Activated T-helper 1 cell treated with anti-CD3 and anti-CD28 coated beads, Interleukin-2, amount 50 U/mL, for 16 hours (primary cell): ENCODE measurements around the gene SLC44A5.
"Not testable (repeated sequence)": the region's sequence is repeated elsewhere in the genome, so short reads cannot be mapped to it uniquely, and the experiment has no call there.

Experiments
- DNase-seq, 2 donors: peaks; one replicate each; pipeline ENCODE4 v3.0.0-alpha.2; 2020; ENCODE audit warnings: low read depth in 1 of 2, low spot score in 1 of 2

SLC44A5 gene

DNA sequence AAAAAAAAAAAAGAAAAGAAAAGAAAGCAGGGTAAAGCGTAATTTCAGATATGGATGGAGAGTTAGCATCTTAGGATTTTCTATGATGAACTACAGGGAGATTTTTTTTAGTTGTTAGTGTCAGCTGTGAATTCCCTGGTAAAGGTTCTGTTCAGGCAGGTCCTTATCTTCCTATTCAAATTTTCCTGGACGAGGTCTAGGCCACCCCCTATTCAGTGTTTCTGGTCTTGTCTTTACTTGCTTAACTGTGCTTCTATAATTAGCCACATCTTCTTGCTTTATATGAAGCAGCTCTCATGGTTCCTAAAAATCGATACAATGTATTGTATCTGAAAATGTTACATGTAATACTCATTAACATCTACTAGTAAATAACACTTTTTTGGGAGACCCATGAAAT, 318.9 kb downstream of the SLC44A5 start:
- no peak for DNase-seq

DNA sequence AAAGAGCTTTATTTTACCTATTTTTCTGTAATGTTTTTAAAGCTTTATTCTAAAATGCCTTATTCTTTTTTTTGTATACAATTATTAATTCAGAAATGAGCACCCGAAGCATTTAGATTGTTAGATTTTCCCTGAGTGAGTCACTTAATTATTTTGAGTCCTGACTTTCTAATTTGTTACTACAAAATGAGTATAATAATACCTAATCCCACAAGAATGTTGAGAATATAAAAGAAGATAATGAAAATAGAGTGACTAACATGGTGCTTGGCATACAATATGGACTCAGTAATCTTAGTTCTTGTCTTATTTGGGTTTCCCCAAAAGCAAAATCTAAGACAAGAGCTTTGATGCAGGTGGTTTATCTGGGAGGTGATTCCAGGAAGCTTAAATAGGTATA, 334.5 kb downstream of the SLC44A5 start:
- no peak for DNase-seq

DNA sequence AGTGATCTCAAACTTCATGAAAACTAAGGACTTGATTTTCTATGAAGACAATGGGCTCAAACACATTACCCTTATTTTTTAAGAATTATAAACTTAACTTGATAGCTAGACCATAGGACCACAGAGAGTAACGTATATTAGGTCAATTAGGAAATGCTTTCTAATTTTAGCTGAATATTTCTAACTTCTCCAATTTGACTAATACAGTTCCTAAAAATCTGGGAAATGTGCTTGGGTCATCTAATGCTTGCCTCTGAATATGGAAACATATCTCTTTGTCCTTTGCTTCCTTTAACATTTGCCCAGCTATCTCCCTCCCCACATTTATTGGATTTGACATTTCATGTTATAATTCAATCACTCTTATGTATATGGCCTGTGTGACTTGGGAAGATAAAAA, 335.3 kb downstream of the SLC44A5 start:
- DNase-seq, result no peak

DNA sequence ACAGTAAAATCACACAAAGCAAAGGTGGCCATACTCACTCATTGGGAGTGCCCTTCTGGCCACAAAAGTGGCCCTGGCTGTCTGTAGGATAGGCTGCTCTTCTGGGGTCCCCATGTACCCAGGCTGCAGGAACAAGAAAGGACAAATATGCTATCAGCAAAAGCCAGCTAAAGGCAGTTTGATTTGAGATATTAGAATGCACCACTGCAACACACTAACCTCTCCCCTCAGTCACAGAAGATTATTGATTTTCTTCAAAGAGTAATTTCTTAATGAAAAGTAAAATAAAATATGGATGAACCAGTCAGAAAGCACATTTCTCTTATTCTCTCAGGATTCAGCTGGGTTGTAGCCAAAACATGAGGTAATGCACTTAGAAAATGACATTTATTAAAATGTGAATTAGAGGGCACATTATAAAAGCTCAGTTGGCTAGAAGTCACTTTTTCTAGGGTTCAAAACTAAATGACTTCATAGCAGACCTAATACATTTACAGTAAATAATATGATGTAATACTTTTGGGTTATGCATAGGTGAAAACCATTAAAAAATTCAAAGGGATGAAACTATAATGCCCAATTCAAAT, 335.9 kb downstream of the SLC44A5 start:
- DNase-seq, result no peak

DNA sequence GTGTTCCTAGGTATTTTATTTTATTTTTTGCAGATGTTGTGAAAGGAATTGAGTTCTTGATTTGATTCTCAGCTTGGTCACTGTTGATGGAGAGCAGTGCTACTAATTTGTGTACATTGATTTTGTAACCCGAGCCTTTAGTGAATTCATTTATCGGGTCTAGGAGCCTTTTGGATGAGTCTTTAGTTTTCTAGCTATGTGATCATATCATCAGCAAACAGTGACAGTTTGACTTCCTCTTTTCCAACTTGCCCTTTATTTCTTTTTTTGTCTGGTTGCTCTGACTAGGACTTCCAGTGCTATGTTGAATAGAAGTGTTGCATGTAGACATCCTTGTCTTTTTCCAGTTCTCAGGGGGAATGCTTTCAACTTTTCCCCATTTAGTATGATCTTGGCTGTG, 337.8 kb downstream of the SLC44A5 start:
- DNase-seq, result no peak

DNA sequence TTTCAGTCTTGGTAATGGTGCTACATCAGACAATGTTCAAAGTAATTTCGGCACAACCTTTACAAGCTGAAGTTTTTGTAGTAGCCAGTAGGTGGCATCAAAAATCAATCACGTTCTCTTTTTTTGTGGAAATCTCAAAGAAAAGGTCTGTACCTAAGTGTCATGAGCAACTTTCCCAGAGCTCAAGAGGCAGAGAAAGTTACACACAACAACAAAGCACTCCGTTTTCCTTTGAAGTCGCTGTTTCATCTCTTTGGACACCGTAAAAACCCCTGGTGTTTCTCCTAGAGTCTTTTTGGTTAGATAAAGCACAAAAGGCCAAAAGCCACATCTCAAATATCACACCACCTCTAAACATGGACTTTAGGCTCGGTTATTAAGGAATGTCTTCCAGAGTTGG, 345.1 kb downstream of the SLC44A5 start:
- no peak for DNase-seq

DNA sequence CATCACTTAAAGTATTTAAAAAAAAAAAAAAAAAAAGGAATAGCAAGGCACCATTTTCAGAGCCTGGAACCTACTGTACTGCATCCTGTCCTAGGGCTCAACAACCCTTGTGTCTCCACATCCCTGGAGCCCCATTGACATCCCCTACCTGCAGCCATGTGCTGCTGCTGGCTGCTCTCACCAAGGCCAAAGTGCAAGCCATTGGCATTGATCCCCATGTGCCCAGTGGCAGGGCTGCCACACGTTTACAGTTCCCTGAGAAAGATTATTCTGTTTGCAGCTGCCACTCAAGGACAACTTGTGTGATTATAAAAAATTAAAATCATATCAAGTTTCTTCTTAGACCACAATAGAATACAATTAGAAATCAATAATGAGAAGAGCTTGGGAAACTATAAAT, 346.8 kb downstream of the SLC44A5 start:
- no peak for DNase-seq

DNA sequence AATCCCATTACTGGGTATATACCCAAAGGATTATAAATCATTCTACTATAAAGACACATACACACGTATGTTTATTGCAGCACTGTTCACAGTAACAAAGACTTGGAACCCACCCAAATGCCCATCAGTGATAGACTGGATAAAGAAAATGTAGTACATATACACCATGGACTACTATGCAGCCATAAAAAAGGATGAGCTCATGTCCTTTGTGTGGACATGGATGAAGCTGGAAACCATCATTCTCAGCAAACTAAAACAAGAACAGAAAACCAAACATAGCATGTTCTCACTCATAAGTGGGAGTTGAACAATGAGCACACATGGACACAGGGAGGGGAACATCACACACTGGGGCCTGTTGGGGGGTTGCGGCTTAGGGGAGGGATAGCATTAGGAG, 347.3 kb downstream of the SLC44A5 start:
- not testable (repeated sequence) for DNase-seq

DNA sequence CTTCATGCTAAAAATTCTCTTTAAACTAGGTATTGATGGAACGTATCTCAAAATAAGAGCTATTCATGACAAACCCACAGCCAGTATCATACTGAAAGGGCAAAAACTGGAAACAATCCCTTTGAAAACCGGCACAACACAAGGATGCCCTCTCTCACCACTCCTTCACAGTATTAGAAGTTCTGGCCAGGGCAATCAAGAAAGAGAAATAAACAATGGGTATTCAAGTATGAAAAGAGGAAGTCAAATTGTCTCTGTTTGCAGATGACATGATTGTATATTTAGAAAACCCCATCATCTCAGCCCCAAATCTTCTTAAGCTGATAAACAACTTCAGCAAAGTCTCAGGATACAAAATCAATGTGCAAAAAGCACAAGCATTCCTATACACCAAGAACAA, 349.0 kb downstream of the SLC44A5 start:
- not testable (repeated sequence) for DNase-seq

DNA sequence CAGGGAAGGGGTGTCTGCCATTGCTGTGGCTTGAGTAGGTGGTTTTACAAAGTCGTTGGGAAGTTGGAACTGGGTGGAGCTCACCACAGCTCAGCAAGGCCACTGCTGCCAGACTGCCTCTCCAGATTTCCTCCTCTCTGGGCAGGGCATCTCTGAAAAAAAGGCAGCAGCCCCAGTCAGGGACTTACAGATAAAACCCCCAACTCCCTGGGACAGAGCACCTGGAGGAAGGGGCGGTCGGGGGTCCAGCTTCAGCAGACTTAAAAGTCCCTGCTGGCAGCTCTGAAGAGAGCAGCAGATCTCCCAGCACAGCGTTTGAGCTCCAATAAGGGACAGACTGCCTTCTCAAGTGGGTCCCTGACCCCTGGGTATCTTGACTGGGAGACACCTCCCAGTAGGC, 352.6 kb downstream of the SLC44A5 start:
- no peak for DNase-seq

DNA sequence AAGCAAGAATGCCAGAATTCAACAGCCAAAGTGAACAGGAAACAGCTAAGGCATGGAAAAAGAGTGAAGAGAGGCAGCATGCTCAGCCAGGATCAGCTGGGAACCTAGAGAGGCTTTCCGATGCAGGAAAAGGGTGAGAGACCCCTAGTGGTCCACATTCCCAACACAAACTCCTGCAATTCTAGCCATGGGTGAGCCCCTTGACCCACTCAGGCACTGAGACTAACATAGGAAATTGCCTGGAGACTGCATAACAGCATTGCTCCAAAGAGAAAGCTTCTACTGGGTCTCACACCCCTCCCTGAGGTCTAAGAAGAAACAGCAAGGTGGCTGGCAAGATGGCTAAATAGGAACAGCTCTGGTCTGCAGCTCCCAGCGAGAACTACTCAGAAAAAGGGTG, 353.5 kb downstream of the SLC44A5 start:
- DNase-seq, result no peak

DNA sequence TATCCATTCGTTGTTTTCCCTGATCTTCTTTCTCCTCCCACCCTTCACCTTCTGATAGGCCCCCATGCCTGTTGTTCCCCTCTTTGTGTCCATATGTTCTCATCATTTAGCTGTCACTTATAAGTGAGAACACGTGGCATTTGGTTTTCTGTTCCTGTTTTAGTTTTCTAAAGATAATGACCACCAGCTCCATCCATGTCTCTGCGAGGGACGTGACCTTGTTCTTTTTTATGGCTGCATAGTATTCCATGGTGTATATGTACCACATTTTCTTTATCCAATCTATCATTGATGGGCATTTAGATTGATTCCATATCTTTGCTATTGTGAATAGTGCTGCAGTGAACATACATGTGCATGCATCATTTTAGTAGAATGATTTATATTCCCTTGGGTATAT, 360.8 kb downstream of the SLC44A5 start:
- DNase-seq, result not testable (repeated sequence)

DNA sequence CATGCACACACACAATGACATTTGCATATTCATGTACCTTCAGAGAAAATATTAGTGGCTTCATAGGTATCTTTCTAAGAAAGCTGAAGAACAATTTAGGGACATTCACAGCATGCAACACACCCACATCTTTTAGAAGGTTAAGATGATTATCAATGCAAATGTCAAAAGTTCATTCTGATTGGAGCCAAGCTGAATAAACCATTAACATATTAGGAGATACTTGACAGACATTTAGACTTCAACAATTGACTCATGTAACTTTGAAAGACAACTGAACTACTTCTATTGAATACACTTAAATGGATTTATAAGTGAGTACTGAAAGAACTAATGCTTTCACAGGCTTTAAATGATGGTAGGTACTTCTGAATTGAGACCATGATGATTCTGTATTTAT, 365.7 kb downstream of the SLC44A5 start:
- DNase-seq, result no peak

DNA sequence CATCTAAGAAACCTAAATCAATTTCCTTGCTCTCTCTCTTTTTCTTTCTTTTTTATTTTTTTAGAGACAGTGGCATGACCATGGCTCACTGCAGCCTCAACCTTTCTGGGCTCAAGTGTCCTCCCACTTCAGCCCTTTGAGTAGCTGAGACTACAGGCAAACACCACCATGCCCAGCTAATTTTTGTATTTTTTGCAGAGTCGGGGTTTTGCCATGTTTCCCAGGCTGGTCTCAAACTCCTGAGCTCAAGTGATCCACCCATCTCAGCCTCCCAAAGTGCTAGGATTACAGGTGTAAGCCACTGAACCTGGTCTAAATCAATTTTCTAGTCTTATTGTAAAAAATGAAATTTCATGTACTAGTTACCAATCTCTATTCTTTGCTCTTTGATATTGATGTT, 367.8 kb downstream of the SLC44A5 start:
- no peak for DNase-seq

DNA sequence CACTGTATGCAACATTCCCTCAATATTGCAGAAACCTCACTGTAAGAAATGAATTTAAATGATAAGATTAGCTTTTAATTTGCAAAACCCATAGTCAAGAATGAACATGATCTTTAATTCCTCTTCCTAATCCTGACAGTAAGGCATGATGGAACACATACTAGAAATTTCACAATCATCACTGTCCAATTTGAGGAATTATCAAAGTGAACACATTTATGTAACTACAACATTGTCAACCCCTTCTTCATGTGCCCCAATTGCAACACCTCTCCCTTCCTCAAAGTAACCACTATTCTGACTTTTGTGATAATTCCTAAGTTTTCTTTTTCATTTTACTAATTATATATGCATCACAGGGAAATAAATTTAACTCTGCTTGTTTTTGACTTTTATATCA, 373.6 kb downstream of the SLC44A5 start:
- DNase-seq, result no peak

DNA sequence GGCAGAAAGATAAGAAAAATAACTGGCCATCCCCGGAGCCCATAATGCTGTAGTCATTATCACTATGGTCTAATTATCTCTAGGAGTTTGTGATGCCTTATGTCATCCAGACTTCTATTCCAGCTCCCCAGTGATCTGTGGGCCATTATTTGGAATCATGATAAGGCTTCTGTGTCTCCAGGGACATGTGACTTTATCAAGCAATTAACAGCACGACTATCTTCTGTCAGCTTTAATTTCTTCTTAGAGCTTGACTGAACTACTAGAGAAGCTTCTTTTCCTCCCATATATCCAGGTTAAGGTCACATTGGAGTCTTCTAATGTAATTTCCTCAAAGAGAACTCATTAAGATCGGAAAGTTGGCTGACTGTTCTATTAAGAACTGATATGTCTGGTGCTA, 376.4 kb downstream of the SLC44A5 start:
- no peak for DNase-seq

DNA sequence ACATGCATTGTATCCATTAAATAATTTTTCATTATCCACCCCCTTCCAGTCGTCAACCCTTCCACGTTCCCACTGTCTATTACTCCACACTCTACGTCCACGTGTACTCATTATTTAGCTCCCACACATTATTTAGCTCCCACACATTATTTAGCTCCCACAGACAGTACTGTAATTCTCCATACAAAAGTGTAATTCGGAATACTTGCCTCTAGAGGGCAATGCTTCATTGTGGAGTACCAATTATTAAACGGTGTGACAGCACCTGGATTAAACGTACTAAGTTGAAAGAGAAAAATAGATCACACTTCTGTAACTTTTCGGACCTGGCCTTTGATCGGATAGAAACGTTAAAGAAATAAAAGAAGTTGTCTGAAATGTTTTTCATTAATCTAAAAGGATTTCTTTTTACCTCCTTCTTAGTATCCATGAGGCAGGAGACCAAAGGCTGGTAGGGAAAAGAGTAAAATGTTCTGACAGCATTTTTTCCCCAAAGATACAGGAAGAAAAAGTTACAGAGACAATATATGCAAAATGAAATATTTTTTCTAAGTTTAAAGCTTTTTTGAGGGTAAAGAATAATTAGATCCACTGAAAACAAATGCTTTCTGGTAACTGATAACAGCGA, 377.5 kb downstream of the SLC44A5 start:
- DNase-seq, result no peak

DNA sequence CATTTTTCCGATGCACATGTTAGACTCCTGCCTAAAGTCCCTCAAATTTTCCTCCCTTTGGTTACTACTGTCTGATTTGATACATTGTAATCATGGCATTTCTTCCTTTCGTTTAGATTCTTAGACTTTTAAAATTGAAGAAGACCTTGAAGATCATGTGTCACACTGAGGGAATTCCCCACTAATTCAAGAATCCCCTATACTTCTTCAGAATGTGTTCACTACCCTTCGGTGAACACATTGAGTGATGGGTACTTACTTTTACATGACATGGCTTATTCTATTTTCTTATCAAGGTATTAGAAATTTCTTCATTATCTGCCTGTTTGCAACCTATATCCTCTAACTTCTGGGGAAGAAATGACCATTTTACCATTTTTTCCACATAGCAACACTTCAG, 390.8 kb downstream of the SLC44A5 start:
- no peak for DNase-seq

DNA sequence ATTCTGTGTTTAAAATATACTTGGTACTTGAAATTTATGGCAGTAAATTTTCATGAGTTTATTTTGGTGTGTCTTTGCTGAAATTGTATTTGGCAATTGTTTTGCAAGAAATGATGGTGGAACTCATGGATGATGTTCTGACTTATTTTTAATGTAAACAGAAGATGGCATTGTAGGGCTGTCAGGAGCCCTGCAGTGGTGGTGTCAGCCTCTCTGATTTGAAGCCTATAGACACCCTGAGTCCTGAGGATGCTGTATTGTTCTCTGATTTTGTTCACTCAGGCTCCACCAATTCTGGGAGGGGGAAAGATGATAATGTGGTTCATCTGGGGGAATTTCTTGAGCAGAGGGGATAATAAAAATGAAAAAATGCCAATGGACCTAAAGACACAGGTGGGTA, 396.9 kb downstream of the SLC44A5 start:
- no peak for DNase-seq

DNA sequence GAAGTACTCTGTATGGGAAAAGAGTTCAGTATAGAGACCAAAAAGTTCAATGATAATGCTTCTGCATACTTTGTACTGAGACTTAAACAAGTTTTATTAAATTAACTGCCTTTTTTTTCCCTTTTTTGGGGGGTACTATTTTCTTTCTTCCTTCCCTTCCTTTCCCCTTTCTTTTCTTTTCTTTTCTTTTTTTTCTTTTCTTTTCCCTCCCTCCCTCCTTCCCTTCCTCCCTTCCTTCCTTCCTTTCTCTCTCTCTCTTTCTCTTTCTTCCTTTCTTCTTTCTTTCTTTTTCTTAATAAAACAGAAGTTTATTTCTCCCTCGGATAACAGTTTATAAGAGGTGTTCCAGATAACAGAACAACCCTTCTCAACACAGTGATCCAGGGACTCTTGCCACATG, 399.3 kb downstream of the SLC44A5 start:
- no peak for DNase-seq

DNA sequence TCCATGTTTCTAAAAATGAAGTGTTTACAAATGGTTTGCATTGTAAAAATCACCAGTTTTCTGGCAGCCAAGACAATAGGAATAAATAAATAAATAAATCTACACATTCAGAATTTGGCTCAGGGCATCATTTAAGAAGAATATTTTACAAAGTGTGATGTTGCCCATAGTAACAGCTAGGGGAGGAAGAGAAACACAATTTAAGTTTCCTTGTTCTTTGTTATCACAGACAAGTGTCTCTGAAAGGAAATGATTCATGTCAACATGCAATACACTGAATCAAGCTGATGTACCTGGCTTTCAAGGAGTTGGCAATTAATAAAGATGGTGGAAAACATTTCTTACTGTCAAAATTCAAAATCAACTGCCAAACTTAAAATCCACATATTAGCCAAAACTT, 402.1 kb downstream of the SLC44A5 start:
- DNase-seq, result no peak

DNA sequence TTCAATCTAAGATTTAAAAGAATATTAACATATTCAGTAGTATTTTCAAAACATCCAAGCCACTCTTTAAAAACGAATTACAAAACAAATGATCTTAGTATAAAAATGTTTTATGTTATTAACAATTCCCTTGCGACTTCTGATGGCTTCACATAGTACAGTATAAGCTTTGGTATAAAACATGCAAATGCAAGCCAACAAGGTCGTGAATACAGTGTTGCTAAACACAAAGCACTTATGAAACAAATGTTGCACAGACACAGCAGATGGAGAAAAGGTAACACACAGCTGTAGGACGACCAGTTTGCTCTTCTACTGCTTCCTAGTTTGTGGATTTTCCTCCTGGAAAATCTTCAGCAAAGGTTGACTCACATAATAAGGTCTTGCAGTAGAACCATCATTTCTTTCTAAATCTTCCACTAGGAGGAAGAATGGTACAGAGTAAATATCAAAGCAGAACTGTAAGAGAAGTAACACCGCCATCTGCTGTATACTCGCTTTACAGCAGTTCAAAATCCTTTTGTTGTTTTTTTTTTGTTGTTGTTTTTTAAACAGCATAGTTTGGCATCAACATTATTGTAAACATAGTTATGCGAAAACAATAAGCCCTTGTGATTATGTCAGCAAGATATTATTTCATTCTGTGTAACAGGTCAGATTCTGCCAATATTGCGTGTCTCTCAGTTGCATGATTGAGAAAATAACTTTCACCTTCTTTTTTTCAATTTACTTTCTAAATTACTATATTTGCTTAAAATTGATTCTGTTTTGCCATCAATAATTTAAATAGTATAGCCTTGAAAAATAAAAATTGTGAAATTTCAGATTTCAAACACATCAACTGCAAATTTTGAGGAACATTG, 407.3 kb downstream of the SLC44A5 start:
- no peak for DNase-seq

DNA sequence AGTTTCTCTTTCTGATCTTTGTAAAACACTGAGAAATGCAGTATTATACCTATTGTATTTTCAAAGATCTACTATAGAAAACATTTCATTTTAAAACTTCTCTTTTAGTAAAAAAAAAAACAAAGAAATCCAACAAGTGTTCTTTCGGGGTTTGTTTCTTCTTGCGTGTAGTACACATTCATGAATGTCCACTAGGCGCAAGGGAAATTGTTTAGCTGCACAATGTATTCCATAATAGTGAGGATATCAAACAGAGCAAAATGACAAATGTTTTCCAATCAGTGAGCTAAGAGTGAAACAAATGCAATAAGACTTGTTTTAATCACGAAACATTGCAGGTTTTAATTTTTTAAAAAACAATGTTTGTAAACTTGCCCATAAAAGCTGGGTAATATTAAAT, 408.2 kb downstream of the SLC44A5 start:
- no peak for DNase-seq
